Right ventricle myocardium superior (tissue), 1 donor: ENCODE measurements around the gene RDM1. TPM values are rescaled to one million over a fixed set of nuclear protein-coding genes. Genes with fewer than 3 reads are reported as not detected.

ENCODE experiments used
- ATAC-seq: fragments of 200-7000 bp; cut with Tn5 transposase; one replicate; pipeline ENCODE4 v1.9.1; 2020; ENCODE audit warnings: mild to moderate bottlenecking; ENCODE audit not compliant: poor library complexity
- DNase-seq: peaks from one replicate; pipeline ENCODE4 v3.0.0-alpha.2; 2020
- intact Hi-C: fragments of 100-400 bp; cut with DNase I; formaldehyde crosslinking; loops from one replicate; pipeline ENCODE4 v1.11.2; 2022
- total RNA-seq: library from RNA; stranded (reverse); fragmentation: NEBNext Ultra II Directional; extraction: Animal tissue kit (Norgen Biotek cat#: 25700); gene quantifications from one replicate; pipeline ENCODE4 v1.2.1, GENCODE V29; 2021
- donor health status: DM: no; HTN: yes; CAD: no; lungs with severe emphysema.

Gene RDM1
- total RNA-seq, 1 donor from 2014 or later, result not detected

GRCh38 chr17:35889241-35889640, 41.3 kb downstream of the RDM1 start:
- ATAC-seq (no peak), DNase-seq (no peak)
- intact Hi-C loops, result no loop called here

DNA sequence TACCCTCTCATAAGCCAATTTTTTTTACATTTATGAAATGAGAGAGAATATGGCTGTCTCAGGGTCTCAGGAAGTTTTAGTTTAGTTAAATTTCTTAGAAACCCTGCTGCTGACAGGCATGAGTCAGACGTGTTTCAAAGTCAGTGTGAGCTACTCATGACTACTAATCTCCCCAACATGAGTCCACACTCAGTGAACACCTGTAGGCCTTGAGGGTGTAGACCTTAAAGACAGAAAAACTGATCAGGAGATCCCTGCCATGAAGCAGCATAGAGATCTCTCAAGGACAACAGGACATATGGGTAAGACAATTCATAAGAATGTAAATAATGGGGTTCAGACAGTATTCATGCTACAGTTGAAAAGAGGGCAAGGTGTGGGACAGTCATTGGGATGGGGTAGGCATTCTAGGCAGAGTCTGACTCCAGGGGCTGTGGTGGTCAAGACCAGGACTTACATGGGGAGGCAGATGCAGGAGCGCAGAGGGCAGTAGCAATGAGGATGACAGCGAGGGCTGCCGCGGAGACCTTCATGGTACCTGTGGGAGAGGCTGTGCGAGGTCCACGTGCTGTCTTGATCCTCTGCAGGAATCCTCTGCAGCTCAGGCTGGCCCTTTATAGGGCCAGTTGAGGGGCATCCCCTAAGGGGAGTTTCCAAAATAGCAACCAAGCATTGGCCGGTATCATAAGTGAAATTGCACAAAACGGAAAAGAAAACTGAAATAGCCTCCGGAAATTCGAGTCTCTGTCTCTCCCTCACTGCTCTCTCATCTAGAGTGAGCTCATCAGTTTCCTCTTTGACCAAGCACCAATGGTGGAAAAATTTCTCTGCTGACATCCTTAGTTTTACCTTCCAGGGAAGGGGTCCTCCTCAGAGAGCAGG, 50.6 kb downstream of the RDM1 start, which contains the start of gene CCL5:
TSS of gene CCL5 (minus strand) at position 588 of the 882 bp plus-strand sequence.
- ATAC-seq, result no peak
- intact Hi-C loops, result no loop called here
- peak; percentile 43 for DNase-seq

DNA sequence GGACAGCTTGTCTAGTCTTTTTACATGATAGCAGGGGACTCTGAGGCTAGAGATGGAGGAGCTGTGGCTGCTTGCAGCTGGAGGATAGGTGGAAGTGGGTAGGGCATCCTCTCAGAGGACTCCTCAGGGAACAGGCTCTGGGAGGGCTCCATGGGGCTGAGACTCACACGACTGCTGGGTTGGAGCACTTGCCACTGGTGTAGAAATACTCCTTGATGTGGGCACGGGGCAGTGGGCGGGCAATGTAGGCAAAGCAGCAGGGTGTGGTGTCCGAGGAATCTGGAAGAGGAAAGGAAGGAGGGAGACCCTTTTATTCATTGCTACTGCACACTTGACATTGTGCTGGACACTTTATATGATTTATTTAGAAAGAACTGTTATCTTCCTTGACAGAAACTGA, 52.2 kb downstream of the RDM1 start:
- intact Hi-C loops, result no loop called here
- DNase-seq (no peak), ATAC-seq (no peak)

DNA sequence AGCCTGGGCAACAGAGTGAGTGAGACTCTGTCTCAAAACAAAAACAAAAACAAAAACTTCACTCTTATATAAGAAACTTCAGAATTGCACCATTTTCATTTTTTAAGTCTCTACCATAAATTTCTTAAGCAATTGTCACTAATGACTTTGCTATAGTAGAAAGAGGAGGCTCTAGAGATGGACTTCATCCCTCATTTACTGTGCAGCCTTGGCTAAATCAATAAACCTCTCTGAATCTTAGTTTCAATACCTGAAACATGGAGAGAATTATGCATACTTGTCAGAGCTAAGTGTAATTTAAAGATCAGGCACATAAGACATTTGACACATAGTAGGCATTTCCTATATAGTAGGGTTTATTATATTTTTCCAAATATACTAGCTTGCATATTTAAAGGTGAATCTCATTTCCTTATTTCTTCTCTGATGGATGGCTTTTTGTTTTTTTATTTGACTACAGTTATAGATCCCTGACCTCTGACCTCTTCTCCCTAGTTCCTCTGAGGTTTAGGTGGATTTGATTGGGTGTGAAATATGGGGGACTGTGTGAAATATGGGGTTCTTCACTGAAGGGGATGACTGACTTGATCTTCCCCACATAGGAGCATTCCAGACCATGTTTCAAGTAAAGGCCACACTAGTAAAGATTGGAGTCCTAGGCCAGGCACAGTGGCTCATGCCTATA, 53.1 kb downstream of the RDM1 start:
- no peak for ATAC-seq
- intact Hi-C loops, result no loop called here
- no peak for DNase-seq

GRCh38 chr17:35876534-35876933, 54.0 kb downstream of the RDM1 start:
- intact Hi-C loops, result no loop called here
- ATAC-seq (no peak), DNase-seq (no peak)

DNA sequence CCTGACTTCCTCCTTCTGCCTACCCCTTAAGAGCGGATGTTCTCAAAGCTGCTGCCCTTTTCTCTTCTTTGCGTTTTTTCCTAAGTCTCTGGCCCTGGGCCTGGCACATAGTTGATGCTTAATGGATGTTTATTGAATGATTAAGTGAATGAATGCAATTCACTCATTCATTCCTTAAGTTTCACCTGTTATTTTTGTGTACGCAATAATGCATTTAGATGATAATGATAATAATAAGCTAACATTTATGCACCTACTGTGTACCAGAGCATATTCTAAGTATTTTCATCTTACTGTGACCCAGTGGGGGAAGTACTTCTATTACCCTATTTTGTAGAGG, 54.8 kb downstream of the RDM1 start:
- intact Hi-C loops, result no loop called here
- no peak for ATAC-seq
- DNase-seq, result no peak

DNA sequence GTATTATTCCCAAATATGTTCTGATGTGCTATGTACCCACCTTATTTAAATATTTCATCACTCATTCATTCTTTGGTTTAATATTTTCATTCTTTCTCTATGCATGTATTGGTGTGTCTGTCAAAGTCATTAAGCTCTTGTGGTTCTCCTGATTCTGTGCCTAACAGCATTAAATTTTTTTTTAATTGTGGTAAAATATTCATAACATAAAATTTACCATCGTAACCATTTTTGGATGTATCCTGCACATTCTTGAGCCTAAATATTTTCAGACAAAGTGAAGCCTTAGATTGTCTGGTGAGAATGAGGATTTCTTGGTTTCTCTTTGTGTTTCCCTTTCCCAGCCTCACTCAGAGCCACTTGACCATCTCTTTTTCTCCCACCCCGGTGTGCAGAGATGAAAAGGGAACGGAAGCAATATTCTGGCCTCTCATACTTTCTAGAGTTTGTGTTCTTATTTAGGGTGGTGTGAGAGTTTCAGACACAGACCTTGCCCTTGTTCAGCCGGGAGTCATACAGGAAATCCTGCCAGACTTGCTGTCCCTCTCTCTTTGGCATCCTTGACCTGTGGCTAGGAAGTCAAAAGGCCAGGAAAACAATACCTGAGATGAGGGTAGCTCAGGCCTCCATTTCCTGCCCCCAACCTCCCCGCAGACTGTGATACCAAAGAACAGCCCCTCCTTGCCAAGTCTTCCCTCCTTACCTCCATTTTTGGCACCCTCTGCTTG, 55.3 kb downstream of the RDM1 start:
- ATAC-seq (no peak), DNase-seq (no peak)
- intact Hi-C loops, result no loop called here

DNA sequence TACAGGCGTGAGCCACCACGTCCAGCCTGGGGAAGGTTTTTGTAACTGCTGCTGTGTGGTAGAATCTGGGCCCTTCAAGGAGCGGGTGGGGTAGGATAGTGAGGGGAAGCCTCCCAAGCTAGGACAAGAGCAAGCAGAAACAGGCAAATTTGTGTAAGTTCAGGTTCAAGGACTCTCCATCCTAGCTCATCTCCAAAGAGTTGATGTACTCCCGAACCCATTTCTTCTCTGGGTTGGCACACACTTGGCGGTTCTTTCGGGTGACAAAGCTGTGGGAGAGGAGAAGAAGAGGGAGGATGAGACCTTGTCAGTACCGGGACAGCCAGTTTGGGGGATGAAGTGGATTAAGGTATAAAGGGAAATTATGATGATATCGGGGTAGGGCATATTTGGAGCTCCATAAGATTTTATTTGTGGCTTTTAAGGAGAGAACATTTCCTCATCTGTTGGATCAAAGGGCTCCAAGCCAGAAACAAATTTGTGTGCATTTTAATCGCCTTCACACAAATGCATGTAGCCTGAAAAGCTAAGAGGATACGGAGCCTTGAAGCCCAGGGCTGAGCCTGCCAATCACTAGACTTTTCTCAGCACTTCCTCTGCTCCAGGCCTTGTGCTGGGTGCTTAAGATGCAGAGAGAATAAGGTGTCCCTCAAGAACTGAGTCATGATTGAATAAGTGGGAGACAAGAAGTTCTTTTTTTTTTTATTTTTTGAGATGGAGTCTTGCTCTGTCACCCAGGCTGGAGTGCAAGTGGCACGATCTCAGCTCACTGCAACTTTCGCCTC, 58.2 kb downstream of the RDM1 start:
- ATAC-seq (no peak), DNase-seq (no peak)
- intact Hi-C loops, result no loop called here

DNA sequence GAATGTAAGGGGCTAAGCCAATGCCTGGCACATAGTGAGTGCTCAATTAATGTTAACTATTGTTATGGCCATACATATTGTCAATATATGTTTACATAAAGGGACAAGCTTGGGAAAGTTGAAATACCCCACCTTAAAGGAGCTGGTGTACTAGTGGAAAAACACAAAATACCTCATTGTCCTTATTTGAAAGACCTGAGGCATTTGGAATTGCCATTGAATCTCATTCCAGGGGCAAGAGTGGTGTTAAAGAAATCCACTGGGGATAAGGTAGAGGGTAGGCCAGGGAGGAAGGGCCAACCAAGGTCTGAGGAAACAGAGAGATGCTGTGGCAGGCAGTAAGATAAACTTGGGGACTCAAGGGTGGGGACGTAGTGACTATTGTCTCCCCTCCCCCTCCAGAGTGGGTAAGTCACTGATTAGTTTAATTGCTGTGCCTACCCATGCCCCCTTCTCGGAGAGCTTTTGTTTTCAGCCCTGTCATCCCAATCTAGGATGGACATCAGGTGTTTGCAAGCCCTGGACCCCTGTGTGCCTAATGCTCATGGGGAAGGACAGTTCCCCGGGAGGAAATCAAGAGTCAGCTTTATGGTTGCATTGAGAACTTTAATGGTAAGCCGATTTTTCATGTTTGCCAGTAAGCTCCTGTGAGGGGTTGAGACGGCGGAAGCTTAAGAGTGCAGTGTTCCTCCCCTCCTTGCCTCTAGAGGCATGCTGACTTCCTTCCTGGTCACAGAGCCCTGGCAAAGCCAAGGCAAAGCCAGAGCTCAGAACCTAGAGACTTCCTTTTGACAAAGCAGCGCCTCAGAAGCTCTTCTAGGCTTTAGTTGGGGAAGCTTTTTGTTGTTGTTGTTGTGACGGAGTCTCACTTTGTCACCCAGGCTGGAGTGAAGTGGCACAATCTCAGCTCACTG, 59.4 kb downstream of the RDM1 start:
- intact Hi-C loops, result no loop called here
- DNase-seq, result no peak
- no peak for ATAC-seq

DNA sequence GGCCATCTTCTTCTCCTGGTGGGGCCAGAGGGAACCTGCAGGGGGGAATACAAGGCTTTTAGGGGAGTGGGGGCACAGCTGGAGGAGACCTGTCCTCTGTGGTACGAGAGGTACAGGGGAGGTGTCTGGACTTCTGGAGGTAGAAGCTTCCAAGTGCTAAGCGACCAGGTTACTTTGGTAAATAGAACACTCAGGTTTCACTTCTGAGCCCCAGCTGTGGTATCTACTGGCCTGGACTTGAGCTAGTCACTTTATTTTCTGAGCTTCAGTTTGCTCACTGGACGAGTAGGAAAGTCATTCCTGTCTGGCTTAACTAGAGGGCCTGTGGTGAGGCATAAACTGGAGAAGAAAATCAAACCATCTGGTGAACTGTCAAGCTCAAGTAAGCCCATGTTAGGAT, 61.8 kb downstream of the RDM1 start, which contains the start of gene HEATR9:
TSS of gene HEATR9 (minus strand) at position 155 of the 400 bp plus-strand sequence. CDS start at position 6, 149 bp downstream.
- DNase-seq, result no peak
- intact Hi-C loops, result no loop called here
- ATAC-seq, result no peak

Other genes with a start within 250 kb of the RDM1 start
- gene RASL10B, start 199.1 kb downstream of the RDM1 start, total RNA-seq, result 22.3 TPM
- gene GAS2L2, start 177.5 kb downstream of the RDM1 start, total RNA-seq, result 0.11 TPM
- gene C17orf50, start 169.9 kb downstream of the RDM1 start, total RNA-seq, result not detected
- 1.2 TPM for gene MMP28, start 135.1 kb downstream of the RDM1 start, total RNA-seq
- 94.8 TPM for gene TAF15, start 121.3 kb downstream of the RDM1 start, total RNA-seq
- not detected for gene HEATR9, start 61.9 kb downstream of the RDM1 start, total RNA-seq
- gene CCL5, start 50.4 kb downstream of the RDM1 start, total RNA-seq, result 1.6 TPM
- not detected for gene LYZL6, start 12.9 kb upstream of the RDM1 start, total RNA-seq
- gene CCL16, start 50.7 kb upstream of the RDM1 start, total RNA-seq, result not detected
- 7.2 TPM for gene CCL14, start 56.0 kb upstream of the RDM1 start, total RNA-seq
- gene CCL15, start 70.8 kb upstream of the RDM1 start, total RNA-seq, result not detected
- gene CCL23, start 87.2 kb upstream of the RDM1 start, total RNA-seq, result not detected
- gene CCL18, start 133.5 kb upstream of the RDM1 start, total RNA-seq, result 2.7 TPM
- gene CCL3, start 159.4 kb upstream of the RDM1 start, total RNA-seq, result 0.27 TPM
- 0.62 TPM for gene CCL4, start 173.1 kb upstream of the RDM1 start, total RNA-seq
- gene TBC1D3B, start 245.9 kb upstream of the RDM1 start, total RNA-seq, result 2.2 TPM